GM19328 (cell line): ENCODE data around the gene DCTD.

Experiments used
- ATAC-seq: cut with Tn5 transposase; IDR thresholded peaks from one replicate; pipeline ENCODE4 v1.9.1; 2021; ENCODE audit warnings: mild to moderate bottlenecking, moderate library complexity; ENCODE audit not compliant: unreplicated experiment

Gene DCTD

GRCh38 chr4:182843808-182844325 lies 73.3 kb downstream of the DCTD start:
- ATAC-seq = no peak

DNA sequence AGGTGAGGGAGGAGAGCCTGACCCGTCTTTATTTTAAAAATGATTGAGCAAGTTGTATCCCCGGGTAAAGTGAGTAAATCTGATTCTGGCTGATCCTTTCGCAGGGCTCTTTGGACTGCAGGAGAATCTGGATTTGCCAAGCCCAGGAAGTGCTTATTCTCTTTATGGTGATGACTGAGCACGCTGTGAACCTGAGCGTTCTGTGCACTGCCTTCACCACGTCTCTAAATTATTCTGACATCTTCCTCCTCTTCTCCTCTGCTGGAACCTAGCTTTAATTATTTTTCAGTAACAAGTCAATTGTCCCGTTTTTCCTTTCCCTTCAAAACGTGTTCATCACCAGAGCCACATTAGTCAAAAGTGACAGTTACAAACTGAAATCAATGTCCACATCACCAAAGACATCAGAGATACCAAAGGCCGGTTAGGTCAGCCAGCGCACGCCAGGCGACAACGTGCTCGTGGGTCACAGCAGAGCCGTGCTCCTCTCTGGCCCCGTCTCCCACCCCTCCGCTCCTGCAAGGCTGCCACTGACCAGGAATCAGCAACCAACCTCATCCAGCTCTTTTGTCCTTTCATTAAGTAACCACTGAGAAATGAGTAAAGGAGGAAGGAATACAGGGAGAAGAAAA lies 74.3 kb downstream of the DCTD start:
- ATAC-seq = no peak

DNA sequence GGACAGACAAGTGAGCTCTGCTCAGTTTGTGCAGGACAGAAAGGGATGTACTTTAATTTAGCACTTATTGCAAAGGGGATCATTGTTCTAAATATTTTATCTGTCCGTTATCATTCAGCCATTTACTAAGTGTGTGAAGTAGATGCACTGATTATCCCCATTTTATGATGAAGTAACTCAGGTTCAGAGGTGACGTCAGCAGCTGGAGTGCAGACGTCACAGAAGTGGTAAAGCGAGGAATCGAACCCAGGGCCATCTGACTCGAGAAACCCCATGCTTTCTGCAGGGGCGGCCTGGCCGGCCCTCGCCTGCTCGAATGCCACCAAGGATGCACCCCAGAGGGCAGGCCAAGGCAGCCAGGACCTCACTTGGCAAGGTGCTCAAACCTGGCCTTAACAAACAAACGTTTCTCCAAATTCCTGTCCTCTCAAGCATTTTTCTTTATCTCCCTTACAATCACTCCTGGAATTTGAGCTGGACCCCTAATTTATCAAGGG lies 75.0 kb downstream of the DCTD start:
- no peak for ATAC-seq

- ATAC-seq = no peak
Observed at GRCh38 chr4:182840108-182840507, 77.1 kb downstream of the DCTD start.
